Islet precursor cell (in vitro differentiated cells): ENCODE data around the gene KCNG4.

ENCODE experiments used
- DNase-seq: peaks from one replicate; pipeline ENCODE4 v3.0.0-alpha.2; 2018

KCNG4 gene

GRCh38 chr16:84182680-84183571 lies 56.9 kb downstream of the KCNG4 start:
- DNase-seq = no peak

DNA sequence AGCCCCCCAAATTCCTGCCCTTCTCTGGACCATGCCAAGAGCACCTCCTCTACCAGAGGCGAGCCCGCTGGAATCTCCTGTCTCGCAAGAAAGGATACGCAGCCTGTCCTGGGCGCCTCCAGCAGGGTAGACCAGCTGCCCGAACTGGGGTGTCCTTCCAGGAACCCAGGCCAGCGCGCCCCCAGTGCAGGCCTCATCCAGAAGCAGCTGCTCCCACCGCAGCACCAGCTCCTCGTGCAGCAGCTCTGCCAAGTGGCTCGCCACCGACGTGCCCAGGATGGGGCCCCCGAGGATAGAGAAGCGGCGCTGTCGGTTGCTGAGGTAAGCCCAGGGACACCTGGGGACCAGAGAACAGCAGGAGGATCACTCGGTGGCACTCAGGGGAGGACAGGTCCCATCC lies 57.7 kb downstream of the KCNG4 start:
- no peak for DNase-seq

DNA sequence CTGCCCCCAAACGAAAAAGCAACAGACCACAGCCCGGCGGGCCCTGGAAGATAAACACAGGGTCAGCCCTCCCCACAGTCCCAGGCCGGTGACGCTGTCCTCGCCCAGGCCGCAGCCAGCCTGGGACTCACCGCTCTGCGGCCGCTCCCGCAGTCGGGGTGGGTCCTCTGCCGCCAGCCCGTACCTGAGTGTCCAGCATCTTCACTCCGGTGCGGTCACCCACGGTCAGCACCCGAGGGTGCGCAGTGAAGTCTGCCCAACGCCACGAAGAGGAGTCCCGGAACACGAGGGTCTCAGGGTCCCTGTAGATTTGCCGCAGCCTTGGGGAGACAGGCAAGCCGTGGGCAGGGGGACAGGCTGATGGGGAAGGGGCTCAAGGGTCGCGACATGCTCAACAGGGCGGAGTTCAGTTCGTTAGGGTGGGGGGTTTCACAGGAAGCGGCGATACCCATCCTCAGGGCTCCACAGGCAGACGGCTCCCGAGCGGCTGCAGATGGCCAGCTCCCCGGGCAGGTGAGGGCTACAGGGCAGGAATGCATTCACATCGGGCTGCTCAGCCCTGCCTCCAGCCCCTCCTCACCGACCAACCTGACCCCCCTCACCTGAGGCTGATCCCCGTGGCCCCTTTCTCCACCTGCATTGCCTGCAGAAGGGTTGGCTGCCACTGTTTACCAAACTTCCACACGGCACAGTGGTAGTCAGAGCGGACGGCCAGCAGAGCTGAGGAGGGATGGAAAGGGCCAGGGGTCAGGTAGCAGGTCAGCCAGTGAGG lies 58.5 kb downstream of the KCNG4 start:
- DNase-seq = no peak

DNA sequence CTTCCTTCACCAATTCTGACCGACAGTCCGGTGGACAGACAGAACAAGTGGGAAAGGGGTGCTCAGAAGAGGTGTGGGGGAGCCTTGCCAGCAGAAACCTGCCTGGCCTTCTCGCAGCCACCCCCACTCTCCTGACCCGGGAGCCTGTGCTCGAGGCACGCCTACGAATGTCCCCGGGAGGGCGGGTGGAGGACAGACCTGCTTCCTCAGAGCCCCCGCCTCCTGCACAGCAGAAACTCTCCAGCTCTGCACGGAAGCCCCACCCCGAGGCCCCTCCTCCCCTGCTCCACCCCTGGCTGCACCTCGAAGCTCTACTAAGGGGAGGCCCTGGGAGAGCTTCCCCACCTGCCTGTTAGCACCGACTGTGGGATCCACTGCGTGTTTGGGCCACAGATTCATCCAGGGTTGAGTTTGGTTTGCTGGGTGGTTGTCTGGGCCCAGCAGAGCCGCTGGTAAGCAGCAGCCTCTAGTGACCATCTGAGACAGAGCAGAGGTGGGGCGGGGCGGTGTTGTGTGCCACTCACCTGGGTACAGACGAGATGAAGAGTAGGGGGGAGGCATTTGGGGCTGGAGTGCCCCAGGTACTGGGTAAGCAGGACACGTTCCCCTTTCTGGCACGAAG lies 59.2 kb downstream of the KCNG4 start:
- DNase-seq = no peak

DNA sequence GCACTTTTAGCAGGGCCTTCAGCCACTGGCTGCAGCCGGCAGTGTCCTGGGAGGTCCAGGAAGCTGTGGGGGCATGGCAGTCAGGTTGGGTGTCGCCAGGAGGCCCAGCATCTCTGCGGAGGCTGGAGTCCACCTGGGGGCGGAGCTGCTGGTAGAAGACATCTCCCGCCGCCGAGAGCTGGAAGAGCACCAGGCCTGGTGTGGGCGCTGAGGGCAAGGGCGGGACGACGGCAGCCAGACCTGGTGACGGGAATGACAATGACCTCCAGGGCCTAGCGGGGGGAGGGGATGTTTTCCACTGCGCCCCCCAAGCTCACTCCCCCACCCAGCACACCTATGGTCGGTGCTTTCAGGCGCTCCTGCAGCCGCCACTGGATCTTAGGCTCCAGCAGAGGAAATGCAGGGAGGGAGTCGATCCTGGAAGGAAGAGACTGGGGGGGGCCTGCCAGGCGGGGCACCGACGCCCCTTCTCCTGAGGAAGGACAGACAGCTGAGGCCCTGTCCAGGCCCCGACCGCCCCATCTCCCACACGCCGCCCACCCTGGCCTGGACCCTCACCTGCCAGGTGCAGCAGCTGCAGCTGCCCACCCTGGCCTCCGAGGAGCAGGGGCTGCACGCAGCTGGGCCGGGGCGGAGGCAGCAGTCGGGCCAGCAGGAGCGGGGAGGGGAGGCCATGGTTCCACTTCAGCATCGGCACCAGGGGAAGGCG lies 60.0 kb downstream of the KCNG4 start:
- DNase-seq = no peak

DNA sequence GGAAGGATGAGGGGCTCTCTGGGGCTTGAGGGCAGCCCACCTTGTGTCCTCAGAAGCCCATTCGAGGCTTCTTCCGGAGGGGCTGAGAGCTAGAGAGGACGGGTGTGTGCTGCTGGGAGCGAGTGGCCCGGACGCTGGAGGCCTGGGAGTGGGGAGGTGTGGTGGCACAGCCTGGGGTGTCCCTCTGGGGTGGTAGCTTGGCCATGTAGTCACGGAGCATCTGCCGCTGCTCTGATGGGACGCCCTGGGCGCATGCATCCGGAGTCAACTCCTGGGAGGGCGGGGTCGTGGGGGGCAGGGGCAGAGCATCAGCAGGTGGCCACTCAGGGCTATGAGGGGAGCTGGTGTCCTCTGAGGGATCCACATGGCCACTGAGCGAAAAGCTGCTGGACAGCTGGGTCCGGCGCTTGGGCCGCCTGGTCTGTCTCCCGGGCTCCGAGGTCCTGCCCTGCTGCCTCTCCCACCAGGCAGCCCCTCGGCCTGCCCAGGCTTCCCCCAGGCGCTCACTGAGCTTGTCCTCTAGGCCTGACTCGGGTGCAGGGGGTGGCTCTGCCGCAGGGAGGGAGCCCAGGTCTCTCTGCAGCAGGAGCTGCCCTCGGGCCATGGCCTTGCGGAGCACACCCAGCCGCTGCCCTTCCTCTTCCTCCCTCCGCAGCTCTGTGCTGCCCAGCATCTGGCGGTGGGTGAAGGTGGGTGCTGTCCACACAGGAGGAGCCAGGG lies 60.8 kb downstream of the KCNG4 start:
- DNase-seq = no peak

DNA sequence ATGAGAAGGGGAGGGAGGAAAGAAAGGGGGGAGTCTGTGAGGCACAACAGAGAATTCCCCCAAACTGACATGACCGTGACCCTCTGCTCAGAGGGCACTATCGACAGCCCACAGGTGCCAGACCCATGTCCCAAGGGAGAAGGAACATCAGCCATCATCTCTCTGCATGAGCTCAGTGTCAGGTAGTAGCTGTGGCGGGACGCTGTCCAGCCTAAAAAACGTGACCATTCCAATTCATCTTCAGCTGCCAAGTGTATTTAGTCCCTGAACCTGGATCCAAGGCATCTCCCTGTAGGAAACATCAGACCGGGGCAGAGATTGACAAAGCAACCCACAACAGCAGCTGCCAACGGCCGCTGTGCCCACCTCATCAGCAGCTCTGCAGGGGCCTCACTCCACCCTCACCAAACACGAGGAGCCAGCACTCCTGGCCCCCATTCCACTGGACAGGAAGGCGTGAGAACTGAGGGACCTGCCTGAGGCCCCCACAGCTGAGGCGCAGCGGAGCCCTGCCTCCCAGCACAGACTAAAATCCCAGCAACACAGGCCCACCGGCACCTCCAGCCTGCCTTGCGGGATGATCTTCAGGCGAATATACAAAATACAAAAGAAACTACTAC lies 61.6 kb downstream of the KCNG4 start:
- DNase-seq = no peak

- DNase-seq = no peak
Observed at GRCh38 chr16:84177741-84178073, 62.1 kb downstream of the KCNG4 start.

DNA sequence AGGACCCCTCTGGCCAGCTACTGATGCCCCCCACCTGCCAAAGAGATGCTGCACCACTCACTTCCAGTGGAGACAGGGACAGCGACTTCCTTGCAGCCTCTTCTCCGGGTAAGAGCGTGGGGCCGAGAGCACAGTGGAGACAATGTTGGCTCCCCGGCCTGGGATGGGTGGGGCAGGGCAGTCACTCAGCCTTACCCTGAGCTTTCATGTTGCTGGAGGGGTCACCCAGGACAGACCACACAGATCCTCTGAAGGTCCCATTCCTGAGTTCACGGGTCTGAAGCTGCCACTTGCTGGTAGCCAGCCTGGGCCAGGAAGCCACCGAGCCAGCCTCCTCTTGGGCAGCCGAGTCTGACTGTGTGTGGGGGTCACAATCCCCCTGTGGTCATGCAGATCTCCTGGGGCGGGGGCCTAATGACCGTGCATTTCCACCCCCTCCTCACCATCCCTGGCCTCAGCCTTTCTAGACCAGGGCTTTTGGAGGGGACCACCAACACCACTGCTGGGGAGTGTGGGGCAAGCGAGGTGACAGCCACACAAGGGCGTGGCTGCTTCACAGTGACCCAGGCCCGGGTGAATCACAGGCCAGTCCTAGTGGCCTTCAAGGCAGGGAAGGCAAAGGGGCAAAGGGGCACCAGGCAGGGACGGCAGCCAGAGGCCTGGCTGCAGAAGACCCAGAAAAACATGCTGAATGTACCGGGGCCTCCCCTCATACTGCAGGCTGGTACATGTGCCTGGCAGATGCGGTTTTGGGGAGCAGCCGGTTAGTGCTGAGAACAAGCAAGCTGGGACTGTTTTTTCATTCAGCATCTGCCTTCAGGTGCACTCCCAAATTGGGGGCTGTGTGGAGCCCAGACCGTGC lies 63.4 kb downstream of the KCNG4 start:
- DNase-seq = no peak

GRCh38 chr16:84175350-84176081 lies 64.3 kb downstream of the KCNG4 start:
- DNase-seq = peak; percentile 88

DNA sequence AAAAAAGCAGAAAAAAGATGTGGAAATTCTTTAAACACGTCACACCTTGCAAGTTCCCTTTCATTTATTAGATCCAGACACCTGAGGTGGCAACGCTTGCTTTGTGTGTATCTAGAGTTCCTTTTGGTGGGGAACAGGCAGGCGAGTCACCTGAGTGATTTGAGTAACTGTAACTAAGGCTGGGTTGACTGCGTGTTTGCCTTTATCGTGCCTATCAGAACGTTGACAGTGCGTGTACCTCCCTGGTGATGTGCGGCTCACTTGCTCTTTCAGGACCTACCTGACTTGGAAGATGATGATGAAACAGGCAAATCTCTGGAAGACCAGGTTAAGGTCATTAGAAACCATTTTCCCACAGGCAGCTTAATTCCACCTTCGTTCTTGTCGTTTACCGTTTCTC lies 65.4 kb downstream of the KCNG4 start:
- no peak for DNase-seq

GRCh38 chr16:84169765-84170310 lies 70.0 kb downstream of the KCNG4 start:
- DNase-seq = peak; percentile 50
